ENCODE measurements around the gene PKN3. TPM values are rescaled to one million over a fixed set of nuclear protein-coding genes. Genes with fewer than 3 reads are reported as not detected.

Gene PKN3
- total RNA-seq, 4 donors from 2014 or later = 2.4 to 8.4 (median 4.1) TPM

DNA sequence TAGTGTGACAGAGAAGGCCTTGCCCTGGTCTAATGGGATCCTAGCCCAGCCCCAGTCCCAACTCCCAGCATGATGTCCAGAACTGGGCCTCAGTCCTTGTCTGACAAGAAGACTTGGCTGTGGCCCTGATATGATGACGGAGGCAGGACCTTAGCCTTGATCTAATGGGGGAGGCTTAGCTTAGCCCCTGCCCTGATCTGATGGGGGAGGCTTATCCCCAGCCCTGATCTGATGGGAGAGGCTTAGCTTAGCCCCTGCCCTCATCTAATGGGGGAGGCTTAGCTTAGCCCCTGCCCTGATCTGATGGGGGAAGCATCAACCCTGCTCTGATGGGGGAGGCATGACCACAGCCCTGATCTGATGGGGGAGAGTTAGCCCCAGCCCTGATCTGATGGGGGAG lies 3.7 kb downstream of the PKN3 start:
- no peak overlapping the region for H3K4me3 ChIP-seq (ENCODE audit: low read depth, poor library complexity, severe bottlenecking)
- peak in 1 of 2 donors; percentile 74 for DNase-seq (ENCODE audit: low spot score in 2 of 2)
- TF ChIP-seq, protein P1, sequence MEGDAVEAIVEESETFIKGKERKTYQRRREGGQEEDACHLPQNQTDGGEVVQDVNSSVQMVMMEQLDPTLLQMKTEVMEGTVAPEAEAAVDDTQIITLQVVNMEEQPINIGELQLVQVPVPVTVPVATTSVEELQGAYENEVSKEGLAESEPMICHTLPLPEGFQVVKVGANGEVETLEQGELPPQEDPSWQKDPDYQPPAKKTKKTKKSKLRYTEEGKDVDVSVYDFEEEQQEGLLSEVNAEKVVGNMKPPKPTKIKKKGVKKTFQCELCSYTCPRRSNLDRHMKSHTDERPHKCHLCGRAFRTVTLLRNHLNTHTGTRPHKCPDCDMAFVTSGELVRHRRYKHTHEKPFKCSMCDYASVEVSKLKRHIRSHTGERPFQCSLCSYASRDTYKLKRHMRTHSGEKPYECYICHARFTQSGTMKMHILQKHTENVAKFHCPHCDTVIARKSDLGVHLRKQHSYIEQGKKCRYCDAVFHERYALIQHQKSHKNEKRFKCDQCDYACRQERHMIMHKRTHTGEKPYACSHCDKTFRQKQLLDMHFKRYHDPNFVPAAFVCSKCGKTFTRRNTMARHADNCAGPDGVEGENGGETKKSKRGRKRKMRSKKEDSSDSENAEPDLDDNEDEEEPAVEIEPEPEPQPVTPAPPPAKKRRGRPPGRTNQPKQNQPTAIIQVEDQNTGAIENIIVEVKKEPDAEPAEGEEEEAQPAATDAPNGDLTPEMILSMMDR (IDR thresholded peaks at IDR 0.05) = no peak
- TF ChIP-seq POLR2A (IDR thresholded peaks at IDR 0.05) = no peak
- WGBS, 2 donors = 100% methylated on average over 1 of the region's 1 CpG
- intact Hi-C loops (cut with DNase I; ENCODE audit: low total_unique reads) = no loop called here

DNA sequence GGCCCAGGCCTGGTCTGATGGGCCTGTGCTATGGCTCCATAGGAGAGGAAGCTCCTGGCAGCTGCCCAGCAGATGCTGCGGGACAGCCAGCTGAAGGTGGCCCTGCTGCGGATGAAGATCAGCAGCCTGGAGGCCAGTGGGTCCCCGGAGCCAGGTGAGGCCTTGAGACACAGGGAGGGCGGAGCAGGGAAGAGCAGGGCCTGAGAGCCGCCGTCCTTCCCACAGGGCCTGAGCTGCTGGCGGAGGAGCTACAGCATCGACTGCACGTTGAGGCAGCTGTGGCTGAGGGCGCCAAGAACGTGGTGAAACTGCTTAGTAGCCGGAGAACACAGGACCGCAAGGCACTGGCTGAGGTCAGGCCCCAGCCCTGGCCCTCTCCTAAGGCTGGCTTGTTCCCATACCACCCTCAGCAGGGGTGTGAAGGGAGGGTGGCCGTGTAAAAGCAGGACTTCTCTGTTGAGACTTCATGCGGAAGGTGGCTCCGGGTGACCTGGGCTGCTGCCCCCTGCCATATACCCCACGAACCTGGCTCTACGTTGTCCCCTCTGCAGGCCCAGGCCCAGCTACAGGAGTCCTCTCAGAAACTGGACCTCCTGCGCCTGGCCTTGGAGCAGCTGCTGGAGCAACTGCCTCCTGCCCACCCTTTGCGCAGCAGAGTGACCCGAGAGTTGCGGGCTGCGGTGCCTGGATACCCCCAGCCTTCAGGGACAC lies 4.5 kb downstream of the PKN3 start:
- TF ChIP-seq POLR2A (IDR thresholded peaks at IDR 0.05) = no peak
- TF ChIP-seq, protein P1 (IDR thresholded peaks at IDR 0.05) = no peak
- H3K4me3 ChIP-seq (ENCODE audit: low read depth, poor library complexity, severe bottlenecking) = no peak overlapping the region
- 83 to 84% methylated on average over 23 of the region's 23 CpGs for WGBS, 2 donors
- DNase-seq (ENCODE audit: low spot score in 2 of 2) = peak in 1 of 2 donors; percentile 80
- intact Hi-C loops (cut with DNase I; ENCODE audit: low total_unique reads) = no loop called here

DNA sequence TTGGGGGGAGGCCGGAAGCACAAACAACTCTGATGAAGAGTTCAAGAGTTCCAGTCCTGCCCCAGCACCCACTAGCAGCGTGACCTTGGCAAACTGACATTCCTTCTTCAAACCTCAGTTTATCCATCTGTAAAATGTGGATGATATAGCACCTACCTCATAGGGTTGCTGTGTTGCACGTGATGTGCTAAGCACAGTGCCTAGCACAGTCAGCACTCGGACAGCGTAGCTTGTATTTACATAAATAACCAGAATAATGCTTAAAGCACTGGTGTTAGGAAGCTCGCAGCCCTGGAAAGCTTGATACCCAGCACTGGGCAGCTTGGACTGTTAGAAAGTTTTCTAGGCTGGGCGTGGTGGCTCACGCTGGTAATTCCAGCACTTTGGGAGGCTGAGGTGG lies 5.1 kb downstream of the PKN3 start:
- DNase-seq (ENCODE audit: low spot score in 2 of 2) = peak in 1 of 2 donors; percentile 49
- WGBS, 2 donors = 97% methylated on average over 8 of the region's 8 CpGs
- no peak overlapping the region for H3K4me3 ChIP-seq (ENCODE audit: low read depth, poor library complexity, severe bottlenecking)
- intact Hi-C loops (cut with DNase I; ENCODE audit: low total_unique reads) = no loop called here
- TF ChIP-seq, protein P1 (IDR thresholded peaks at IDR 0.05) = no peak
- TF ChIP-seq POLR2A (IDR thresholded peaks at IDR 0.05) = no peak

DNA sequence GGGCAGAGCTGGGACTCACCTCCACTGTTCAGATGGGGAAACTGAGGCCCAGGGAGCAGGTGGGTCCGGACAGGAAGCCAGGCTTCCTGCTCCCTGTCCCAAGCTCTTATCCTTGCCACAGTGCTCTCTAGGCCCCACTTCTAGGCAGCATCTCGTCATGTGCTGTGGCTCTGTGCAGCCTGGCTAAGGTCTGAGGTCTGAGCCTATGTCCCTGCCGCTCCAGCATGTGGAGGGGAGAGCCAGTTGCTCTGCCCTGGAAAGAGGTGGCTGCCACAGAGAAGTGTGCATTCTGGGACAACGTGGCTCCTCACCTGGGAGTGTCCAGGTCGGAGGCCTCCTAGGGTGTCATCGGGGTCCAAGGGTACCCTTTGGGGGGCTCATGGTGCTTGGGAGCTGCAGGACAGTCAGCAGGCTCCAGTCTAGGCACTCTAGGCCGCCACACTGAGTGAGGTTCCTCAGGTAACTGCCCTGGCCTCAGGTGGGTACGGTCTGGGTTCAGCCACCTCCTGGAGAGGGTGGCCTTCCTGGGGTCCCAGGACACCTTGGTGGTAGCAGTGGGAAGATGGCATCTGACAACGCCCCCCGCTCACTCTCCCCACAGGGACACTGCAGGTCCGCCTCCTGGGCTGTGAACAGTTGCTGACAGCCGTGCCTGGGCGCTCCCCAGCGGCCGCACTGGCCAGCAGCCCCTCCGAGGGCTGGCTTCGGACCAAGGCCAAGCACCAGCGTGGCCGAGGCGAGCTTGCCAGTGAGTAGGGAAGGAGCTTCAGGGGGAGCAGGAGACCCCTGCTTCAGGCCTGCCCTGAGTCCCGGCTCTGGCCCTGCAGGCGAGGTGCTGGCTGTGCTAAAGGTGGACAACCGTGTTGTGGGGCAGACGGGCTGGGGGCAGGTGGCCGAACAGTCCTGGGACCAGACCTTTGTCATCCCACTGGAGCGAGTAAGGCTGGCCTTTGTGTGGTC lies 10.4 kb downstream of the PKN3 start:
- intact Hi-C loops (cut with DNase I; ENCODE audit: low total_unique reads) = no loop called here
- 94 to 96% methylated on average over 24 to 26 of the region's 26 CpGs for WGBS, 2 donors
- no peak for TF ChIP-seq POLR2A (IDR thresholded peaks at IDR 0.05)
- TF ChIP-seq, protein P1 (IDR thresholded peaks at IDR 0.05) = no peak
- no peak overlapping the region for H3K4me3 ChIP-seq (ENCODE audit: low read depth, poor library complexity, severe bottlenecking)
- DNase-seq (ENCODE audit: low spot score in 2 of 2) = peak in 1 of 2 donors; percentile 79

DNA sequence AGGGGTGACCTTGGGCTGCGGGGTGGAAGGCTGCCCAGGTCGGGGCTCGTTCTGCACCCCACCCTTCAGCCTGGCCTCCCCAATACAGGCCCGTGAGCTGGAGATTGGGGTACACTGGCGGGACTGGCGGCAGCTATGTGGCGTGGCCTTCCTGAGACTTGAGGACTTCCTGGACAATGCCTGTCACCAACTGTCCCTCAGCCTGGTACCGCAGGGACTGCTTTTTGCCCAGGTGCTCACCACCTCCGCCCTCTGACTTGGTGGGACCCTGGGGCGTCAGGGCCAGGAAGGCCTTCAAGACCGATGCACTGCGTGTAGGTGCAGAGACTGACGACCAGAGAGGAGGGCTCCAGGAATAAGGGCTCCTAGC lies 11.1 kb downstream of the PKN3 start:
- intact Hi-C loops (cut with DNase I; ENCODE audit: low total_unique reads) = no loop called here
- WGBS, 2 donors = 91 to 94% methylated on average over 7 to 13 of the region's 13 CpGs
- H3K4me3 ChIP-seq (ENCODE audit: low read depth, poor library complexity, severe bottlenecking) = no peak overlapping the region
- no peak for DNase-seq (ENCODE audit: low spot score in 2 of 2)
- no peak for TF ChIP-seq POLR2A (IDR thresholded peaks at IDR 0.05)
- TF ChIP-seq, protein P1 (IDR thresholded peaks at IDR 0.05) = no peak

All from lower leg skin (tissue), 4 donors.